ENCODE results near the gene EIF2B2. TPM values are rescaled to one million over a fixed set of nuclear protein-coding genes. Genes with fewer than 3 reads are reported as not detected.

Gene EIF2B2
- total RNA-seq, 1 experiment from 2014 or later: 48.3 TPM

- H3K9me3 Mint-ChIP-seq: no peaks in the 10 kb centered on the region
- Histone ChIP-seq H3K56ac (ENCODE audit: insufficient read length, low read depth, low read length) (no peak overlapping the region), H3K79me2 (ENCODE audit: insufficient read depth, low read length) (no peaks in the 10 kb centered on the region), H3K9me3 (ENCODE audit: control insufficient read depth, low read depth, low read length) (no peaks in the 10 kb centered on the region), H3K27ac (ENCODE audit: insufficient read length, low read depth, low read length) (no peak overlapping the region), H3K4me2 (ENCODE audit: insufficient read depth, insufficient read length, low read length) (no peak overlapping the region), H2AK5ac (ENCODE audit: insufficient read length, low read length) (no peak overlapping the region), H3K23me2 (ENCODE audit: insufficient read length, low read depth, low read length, poor library complexity, severe bottlenecking) (no peaks in the 10 kb centered on the region), H4K20me1 (ENCODE audit: control insufficient read depth, insufficient read depth, insufficient read length) (no peaks in the 10 kb centered on the region), H3K27me3 (ENCODE audit: insufficient read depth, low read length) (no peaks in the 10 kb centered on the region), H3K4me1 (ENCODE audit: insufficient read depth, low read length) (no peaks in the 10 kb centered on the region), H2BK12ac (ENCODE audit: insufficient read length, low read depth, low read length) (no peak overlapping the region), H3T11ph (ENCODE audit: low read length) (no peak overlapping the region), H4K5ac (ENCODE audit: insufficient read length, low read depth, low read length) (no peak overlapping the region), H3K79me1 (ENCODE audit: insufficient read depth, low read depth, low read length, poor library complexity, severe bottlenecking) (no peaks in the 10 kb centered on the region), H3K14ac (ENCODE audit: insufficient read depth, low read length) (no peak overlapping the region; the same call in 1 of the 2 replicates), H3K23ac (ENCODE audit: insufficient read length, low read depth, low read length) (no peak overlapping the region), H2BK5ac (ENCODE audit: insufficient read length, low read length) (no peak overlapping the region), H3K9ac (ENCODE audit: extremely low read depth, insufficient read length, low read length) (no peak overlapping the region), H2BK20ac (ENCODE audit: low read depth, low read length, poor library complexity, severe bottlenecking) (no peak overlapping the region), H2AFZ (ENCODE audit: low read length) (no peak overlapping the region), H3K18ac (ENCODE audit: insufficient read length, low read depth, low read length) (no peak overlapping the region), H4K91ac (ENCODE audit: insufficient read length, low read depth, low read length) (no peak overlapping the region), H4K8ac (replicated peaks; ENCODE audit: insufficient read length, low read depth, low read length) (no peak overlapping the region), H2BK120ac (ENCODE audit: low read depth, low read length, poor library complexity, severe bottlenecking) (no peak overlapping the region), H3K4ac (ENCODE audit: low read depth, low read length) (no peak overlapping the region), H2BK15ac (ENCODE audit: low read depth, low read length) (no peak overlapping the region)
- no peak for DNase-seq
- peaks cover 6 to 11% of the 10 kb centered on the region in 2 experiments for H3K4me1 Mint-ChIP-seq
- no peak overlapping the region for H3K4me3 Mint-ChIP-seq
- TF ChIP-seq, protein P1, sequence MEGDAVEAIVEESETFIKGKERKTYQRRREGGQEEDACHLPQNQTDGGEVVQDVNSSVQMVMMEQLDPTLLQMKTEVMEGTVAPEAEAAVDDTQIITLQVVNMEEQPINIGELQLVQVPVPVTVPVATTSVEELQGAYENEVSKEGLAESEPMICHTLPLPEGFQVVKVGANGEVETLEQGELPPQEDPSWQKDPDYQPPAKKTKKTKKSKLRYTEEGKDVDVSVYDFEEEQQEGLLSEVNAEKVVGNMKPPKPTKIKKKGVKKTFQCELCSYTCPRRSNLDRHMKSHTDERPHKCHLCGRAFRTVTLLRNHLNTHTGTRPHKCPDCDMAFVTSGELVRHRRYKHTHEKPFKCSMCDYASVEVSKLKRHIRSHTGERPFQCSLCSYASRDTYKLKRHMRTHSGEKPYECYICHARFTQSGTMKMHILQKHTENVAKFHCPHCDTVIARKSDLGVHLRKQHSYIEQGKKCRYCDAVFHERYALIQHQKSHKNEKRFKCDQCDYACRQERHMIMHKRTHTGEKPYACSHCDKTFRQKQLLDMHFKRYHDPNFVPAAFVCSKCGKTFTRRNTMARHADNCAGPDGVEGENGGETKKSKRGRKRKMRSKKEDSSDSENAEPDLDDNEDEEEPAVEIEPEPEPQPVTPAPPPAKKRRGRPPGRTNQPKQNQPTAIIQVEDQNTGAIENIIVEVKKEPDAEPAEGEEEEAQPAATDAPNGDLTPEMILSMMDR (conservative IDR thresholded peaks at IDR 0.05): no peak
- no peak overlapping the region for H3K27ac Mint-ChIP-seq
- H3K36me3 Mint-ChIP-seq (ENCODE audit: insufficient read depth in 1 of 3, low read depth in 3 of 3): no peaks in the 10 kb centered on the region; a peak in 1 of 7 replicates
- peaks cover 7% of the 10 kb centered on the region for H3K27me3 Mint-ChIP-seq (ENCODE audit: low read depth)
- no CpG with 5 or more reads among the region's 11 CpGs for WGBS (ENCODE audit: extremely low coverage, insufficient read length, low lambda C conversion rate)
Observed at GRCh38 chr14:74962046-74962445, 40.7 kb upstream of the EIF2B2 start.

Data from H9 (cell line).